ENCODE data around the gene CASK.

CASK gene

DNA sequence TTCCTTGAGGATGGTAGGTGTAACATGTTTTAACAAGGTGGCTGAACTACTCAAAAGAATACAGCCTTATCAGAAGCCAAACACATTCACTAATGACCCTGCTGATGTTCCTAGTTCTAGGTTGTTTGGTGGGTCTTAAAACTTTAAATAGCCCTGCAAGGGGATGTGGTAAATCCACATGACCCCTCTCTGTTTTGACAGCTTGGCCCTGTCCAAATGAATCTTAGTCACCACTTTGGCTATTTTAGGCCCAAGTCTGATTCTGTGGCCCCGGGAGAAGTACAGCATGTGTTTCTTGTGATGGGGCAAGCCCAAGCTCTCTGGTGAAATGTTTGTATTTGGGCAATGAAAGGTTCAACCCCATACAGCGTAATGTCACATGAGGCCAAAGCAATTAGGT is 289.1 kb downstream of the CASK start:
- H3K4me3 ChIP-seq (replicated peaks; ENCODE audit: low read depth, low read length) = no peak overlapping the region
- peak; percentile 5 for DNase-seq (ENCODE audit: low read depth)
- TF ChIP-seq, protein P1, sequence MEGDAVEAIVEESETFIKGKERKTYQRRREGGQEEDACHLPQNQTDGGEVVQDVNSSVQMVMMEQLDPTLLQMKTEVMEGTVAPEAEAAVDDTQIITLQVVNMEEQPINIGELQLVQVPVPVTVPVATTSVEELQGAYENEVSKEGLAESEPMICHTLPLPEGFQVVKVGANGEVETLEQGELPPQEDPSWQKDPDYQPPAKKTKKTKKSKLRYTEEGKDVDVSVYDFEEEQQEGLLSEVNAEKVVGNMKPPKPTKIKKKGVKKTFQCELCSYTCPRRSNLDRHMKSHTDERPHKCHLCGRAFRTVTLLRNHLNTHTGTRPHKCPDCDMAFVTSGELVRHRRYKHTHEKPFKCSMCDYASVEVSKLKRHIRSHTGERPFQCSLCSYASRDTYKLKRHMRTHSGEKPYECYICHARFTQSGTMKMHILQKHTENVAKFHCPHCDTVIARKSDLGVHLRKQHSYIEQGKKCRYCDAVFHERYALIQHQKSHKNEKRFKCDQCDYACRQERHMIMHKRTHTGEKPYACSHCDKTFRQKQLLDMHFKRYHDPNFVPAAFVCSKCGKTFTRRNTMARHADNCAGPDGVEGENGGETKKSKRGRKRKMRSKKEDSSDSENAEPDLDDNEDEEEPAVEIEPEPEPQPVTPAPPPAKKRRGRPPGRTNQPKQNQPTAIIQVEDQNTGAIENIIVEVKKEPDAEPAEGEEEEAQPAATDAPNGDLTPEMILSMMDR (IDR thresholded peaks at IDR 0.05; ENCODE audit: low read length, missing control alignments) = no peak

DNA sequence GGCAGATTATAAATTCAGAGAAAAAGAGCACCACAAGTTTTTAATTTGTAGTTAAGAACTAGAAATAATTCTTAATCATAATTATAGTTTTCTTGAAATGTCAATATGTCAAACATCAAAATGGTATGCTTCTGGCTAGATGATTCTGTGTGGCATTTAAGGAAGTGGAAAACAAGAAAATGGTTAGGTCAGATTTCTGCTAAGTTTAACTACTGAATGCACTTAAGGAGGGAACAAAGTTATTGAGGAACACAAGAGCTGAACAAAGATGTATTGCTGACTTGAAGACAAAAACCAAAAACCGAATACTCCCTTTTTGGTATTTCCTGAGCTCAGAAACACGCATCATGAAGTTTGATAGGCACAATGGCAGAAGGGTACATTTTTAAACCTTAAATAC is 293.3 kb downstream of the CASK start:
- no peak overlapping the region for H3K4me3 ChIP-seq (replicated peaks; ENCODE audit: low read depth, low read length)
- no peak for DNase-seq (ENCODE audit: low read depth)
- TF ChIP-seq, protein P1 (IDR thresholded peaks at IDR 0.05; ENCODE audit: low read length, missing control alignments) = no peak

DNA sequence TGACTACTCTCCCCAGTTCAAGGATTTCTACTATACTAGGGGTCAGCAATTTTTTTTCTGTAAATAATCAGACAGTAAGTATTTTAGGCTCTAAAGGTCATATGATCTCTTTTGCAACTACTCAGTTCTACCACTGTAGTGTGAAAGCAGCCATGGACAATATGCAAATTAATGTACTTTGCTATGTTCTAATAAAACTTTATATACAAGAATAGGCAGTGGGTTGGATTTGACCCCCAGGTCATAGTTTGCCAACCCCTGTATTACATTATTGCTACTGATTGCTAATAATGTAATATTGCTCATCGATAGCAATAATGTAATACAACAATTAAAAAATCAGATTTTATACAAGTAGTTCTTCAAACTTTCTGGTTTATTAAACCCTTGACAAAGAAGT is 293.8 kb downstream of the CASK start:
- H3K4me3 ChIP-seq (replicated peaks; ENCODE audit: low read depth, low read length) = no peak overlapping the region
- DNase-seq (ENCODE audit: low read depth) = no peak
- TF ChIP-seq, protein P1 (IDR thresholded peaks at IDR 0.05; ENCODE audit: low read length, missing control alignments) = no peak

DNA sequence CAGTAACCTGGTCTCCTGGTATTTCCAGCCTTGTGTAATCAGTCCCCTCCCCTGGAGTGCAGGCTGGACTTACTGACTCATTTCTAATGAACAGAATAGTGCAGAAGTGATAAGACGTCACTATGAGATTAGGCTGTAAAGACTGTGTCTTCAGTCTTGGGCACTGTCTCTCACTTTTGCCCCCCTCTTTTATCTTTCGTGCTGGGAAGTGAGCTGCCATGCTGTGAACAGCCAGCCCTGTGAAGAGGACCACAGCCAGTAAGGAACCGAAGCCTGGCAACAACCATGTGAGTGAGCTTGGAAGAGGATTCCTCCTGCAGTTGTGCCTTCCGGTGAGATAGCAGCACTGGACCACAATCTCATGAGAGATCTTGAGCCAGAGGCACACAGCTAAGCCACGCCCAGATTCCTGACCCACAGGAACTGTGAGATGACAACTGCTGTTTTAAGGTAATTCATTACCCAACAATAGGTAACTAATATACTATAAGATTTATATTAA is 302.1 kb downstream of the CASK start:
- no peak overlapping the region for H3K4me3 ChIP-seq (replicated peaks; ENCODE audit: low read depth, low read length)
- DNase-seq (ENCODE audit: low read depth) = peak; percentile 53
- TF ChIP-seq, protein P1 (IDR thresholded peaks at IDR 0.05; ENCODE audit: low read length, missing control alignments) = no peak

DNA sequence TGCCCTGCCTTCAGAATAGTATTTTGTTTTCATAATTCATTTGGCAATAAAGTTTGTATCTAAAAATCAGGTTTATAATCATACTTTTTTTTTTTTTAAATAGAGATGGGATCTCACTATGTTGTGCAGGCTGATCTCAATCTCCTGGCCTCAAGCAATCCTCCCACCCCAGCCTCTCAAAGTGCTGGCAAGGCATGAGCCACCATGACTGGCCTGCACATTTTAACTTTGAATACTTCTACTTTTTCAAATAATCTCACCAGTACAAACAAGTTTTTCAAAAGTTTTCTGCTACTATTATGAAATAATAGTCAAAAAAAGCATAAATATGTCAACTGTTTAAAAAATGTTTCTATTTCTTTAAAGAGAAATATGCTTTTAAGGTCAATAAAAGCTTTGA is 304.1 kb downstream of the CASK start:
- DNase-seq (ENCODE audit: low read depth) = no peak
- TF ChIP-seq, protein P1 (IDR thresholded peaks at IDR 0.05; ENCODE audit: low read length, missing control alignments) = no peak
- no peak overlapping the region for H3K4me3 ChIP-seq (replicated peaks; ENCODE audit: low read depth, low read length)

DNA sequence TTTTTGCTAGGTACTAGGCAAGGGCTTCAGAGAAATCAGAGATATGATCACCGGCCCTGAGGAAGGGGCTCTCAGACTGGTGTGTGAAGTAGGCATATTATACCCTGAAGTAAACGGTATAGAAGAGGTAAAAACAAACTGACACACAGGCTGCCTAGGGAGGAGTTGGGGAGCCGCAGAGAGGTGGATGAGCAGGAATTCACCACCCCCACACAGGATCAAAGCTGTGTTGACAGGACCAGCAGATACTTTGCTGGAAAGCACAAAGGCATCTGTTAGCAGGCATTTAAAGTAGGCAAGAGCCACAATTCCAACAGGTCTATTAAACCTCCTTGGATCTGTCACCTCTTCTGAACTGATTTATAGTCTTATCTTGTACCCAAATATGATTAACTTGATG is 306.4 kb downstream of the CASK start:
- no peak for DNase-seq (ENCODE audit: low read depth)
- no peak overlapping the region for H3K4me3 ChIP-seq (replicated peaks; ENCODE audit: low read depth, low read length)
- TF ChIP-seq, protein P1 (IDR thresholded peaks at IDR 0.05; ENCODE audit: low read length, missing control alignments) = no peak

DNA sequence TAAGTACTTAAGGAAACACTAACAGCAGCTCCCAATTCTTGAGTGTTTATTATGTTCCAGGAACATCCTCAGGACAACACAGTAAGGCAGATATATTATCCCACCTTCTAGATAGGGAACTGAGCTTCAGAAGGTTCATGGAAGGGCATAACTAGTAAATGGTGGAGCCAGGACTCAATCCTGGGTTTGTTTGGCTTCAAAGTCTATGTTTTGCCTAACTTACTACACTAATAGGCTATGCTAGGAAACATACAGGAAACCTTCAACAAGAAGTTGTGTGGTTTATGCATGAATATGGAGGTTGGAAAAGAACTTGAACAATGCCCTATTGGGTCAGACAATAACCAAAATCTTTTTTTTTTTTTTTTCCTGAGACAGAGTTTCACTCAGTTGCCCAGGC is 307.1 kb downstream of the CASK start:
- TF ChIP-seq, protein P1 (IDR thresholded peaks at IDR 0.05; ENCODE audit: low read length, missing control alignments) = no peak
- H3K4me3 ChIP-seq (replicated peaks; ENCODE audit: low read depth, low read length) = no peak overlapping the region

More for the DNA sequence above, 307.1 kb downstream of the CASK start:
- no peak for DNase-seq (ENCODE audit: low read depth)
